A172 (cell line): Measurements from ENCODE around the gene NDUFS8. TPM values are rescaled to one million over a fixed set of nuclear protein-coding genes. Genes with fewer than 3 reads are reported as not detected.
"Not testable (repeated sequence)": the region's sequence is repeated elsewhere in the genome, so short reads cannot be mapped to it uniquely, and the experiment has no call there.

ENCODE experiments used
- DNase-seq: peaks from one replicate; pipeline ENCODE4 v3.0.0-alpha.2; 2015; ENCODE audit warnings: low spot score
- total RNA-seq: library from RNA; depleted of rRNA; stranded (reverse); fragments of >200 nt; shearing (Covaris generic); gene quantifications from 2 replicates; pipeline ENCODE4 v1.2.3, GENCODE V29; 2014; rRNA removed

Gene NDUFS8
- 255 and 310 TPM in 2 replicates for total RNA-seq

DNA sequence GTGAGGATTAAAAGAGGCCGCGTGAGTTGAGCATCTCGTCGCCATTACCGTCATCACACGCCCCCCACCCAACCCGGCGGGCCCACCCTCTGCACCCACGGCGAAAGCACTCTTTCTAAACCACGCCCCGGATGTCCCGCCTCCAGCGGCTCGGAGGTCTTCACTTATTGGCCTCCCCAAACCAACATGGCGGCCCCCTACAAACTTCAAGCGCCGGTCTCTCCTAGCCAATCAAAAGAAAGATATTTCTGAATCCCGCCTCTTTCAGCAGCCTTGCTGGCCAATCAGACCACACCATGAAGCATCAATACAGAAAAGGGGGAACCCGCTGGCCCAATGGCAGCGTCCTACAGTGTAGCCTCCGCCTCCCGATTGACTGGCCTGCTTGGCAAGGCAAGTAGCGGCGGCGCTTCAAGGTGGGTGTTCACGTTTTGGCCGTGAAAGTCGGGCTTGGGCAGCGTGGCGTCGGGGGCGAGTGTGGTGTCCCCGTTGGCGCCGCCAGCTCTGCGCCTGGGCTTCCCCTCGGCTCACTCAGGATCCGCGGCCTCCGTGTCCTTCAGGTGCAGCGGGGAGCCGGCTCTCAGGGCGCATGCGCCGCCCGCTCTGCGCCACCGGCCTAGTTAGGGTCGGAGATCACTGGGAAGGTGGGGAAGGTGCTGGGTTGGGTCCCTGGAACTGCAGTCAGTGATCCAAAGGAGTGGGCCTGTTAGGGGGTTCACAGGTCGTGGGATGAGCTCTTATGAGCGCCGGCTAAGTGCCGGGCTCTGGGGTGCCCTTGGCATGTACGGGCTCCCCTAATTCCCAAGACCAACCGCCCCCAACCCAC is at the start of gene NDUFS8:
Gene NDUFS8, plus strand, starts transcription at position 364 of the 826 bp plus-strand sequence. CDS start 1,471 bp downstream, outside the sequence.
- peak; percentile 99 for DNase-seq

DNA sequence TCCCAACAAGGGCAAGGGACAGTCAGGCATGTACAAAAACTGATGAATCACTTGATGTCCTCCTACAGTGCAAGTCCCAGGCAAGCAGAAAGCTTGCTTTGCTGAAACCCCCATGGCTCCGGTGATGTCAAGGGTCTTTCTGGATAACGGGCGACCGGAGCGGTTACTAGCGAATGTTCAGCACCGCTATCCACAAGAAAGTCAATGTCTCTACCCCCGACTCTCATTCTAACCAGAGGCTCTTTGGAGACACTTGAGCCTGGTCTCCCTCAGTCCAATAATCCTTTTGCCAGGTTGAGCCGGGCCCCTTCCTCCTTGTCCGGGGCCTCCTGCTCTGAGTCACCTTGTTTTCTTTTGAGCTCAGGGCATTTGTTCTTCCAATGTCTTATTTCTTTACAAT is 49.3 kb upstream of the NDUFS8 start:
- DNase-seq = not testable (repeated sequence)

DNA sequence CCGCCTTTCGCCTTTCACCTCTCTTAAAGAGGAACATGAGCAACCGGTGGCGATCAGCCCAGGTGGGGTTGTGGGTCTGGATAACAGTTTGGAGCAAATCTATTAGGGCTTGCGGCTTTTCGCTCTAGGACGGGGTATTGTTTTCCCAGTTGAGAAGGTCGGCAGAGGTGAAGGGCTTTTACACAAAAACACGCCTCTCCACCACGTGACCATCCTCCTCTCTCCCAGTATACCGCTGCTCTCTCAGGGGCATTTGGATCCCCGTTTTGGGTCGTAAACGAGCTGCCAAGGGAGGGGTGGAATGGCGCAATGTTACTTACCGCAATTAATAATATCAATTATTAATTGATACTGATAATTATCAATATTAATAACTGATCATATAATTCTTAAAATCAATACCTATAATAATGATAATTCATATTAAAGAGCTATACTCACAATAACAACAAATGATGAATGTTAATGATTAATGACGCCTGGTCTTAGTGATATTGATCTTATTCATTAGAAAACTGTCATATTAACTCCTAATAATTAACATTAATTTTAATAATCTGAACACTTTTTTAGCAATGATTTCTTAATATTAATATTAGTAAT is 48.1 kb upstream of the NDUFS8 start:
- DNase-seq = not testable (repeated sequence)

DNA sequence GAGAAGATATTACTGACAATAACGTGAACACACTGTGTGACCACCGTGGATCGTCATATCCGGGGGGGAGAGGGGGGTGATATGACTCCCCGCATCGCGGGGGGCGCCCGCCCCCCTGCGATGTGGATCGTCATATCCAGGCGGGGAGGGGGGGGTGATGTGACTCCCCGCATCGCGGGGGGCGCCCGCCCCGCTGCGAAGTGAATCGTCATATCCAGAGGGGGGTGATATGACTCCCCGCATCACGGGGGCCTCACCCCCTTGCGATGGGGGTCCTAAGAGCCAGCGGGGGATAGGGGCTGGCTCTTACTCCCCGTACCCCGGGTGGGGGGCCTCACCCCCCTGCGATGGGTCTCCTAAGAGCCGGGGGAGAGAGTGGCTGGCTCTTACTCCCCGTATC is 46.5 kb upstream of the NDUFS8 start:
- DNase-seq = no peak

DNA sequence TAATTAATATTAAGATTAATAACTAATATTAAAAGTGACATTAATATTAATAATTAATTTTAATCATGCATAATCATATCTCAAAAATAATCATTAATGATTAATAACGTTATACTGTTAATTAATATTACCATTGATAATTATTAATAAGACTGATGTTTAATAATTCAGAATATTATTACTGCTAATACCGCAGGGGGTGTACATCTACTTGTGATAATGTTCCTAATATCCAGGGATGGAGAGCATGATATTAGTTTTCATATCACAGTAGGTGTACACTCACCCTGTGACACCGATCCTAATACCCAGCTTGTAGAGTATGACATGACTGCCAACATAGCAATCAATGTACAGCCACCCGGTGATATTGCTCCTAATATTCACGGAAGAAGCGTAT is 45.2 kb upstream of the NDUFS8 start:
- DNase-seq = not testable (repeated sequence)

DNA sequence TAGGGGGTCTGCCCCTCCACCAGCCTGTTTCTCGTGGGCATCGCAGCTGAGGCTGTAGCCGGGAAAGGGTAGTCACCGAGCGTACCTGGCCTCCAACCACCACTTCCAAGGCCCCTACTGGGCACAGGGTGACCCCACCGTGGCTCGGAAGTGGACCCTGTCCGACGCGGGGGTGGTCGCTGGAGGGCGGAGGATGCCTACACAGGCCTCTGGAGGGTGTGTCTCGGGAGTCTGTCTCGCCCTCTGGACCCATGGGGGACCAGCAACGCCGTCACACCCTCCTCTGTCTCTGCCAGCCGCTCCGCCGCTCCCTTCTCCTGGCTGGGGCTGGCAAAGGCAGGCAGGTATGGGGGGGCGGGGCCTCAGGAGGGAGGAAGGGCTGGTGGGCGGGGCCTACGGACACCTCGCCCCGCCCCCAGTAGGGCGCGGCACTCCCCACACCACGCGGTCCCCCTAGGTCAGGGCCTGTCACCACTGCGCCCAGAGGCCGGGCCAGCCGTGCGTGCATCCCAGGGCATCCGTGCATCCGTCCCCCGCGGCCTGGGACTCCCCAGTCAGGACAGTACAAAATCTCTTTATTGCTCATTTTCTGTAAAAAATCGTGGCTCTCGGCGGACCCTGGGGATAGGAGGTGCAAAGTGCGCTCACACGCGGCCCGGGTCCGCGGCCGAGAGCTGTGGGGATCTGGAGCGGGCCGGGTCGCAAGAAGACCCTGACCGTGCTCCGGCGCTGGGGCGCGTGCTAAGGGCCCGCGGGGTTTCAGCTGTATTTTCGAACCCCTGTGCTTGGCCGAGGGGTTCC is 39.7 kb upstream of the NDUFS8 start:
- DNase-seq = not testable (repeated sequence)

DNA sequence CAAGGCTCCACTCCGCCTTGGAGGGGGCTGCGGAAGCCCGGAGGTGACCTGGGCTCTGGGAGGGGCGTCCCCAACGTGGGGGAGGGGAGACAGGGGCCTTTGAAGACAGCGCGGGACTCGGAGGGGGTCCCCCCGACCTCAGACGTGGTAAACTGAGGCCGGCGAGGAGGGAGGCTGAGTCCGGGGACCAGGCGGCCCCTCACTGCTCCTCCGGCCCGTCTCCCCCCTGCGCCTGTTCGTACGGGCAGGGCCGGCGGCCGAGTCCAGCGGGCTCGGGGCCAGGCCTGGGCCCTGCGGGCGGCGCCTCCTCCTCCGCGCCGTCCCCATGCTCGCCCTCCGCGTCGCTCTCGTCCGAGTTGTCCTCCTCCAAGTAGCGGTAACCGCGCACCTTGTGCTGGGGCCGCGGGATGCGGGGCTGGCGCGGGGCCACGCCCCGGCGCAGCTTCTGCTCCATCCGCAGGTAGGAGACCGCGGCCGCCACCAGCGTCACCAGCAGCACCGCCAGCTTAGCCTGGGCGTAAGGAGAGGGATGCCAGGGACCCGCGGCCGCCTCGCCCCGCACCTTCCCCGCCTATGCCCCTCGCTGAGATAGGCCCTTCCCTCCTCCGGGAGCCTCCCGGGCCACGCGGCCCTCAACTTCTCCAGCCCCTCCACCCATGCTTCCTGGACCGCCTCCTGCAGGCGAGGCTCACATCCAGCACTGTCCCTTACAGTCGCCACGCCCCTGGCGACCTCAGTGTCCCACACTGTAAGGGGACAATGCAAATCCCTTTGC is 38.9 kb upstream of the NDUFS8 start:
- not testable (repeated sequence) for DNase-seq

DNA sequence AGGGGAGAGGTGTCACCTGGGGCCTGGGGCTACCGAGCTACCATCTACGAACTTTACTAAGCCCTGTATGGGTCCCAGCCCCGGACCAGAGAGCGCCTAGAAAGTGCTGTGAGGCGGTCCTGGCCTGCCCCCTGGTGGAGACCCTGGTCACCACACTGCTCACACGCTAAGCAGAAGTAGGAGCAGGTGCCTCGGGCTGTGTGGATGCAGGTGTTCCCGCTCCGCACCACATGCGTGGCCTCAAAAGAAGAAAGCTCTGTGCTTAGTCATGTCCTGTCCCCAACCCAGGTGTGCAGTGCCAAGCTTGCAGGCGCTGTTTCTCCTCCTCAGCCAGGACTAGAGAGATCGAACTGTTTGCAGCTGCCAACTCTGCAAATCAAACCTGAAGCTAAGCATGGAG is 36.7 kb upstream of the NDUFS8 start:
- DNase-seq = not testable (repeated sequence)

DNA sequence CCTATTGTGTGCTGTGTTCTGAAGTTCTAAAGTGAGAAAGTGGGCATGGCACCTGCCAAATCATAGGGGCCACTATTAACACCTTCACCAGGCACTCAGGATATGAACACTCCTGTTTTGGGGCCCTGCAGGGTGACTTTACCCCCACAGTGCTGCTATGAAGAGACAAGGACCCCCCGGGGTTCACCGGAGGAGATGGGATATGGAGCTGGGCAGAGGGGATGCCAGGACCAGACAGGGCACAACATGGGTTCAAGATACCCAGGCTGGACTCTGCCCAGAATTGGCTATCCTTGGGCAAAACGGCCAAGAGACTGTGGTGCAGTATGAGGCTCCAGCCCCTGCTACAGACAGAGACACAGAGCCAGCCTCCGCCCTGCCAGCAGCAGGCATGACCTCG is 36.1 kb upstream of the NDUFS8 start:
- DNase-seq = not testable (repeated sequence)

DNA sequence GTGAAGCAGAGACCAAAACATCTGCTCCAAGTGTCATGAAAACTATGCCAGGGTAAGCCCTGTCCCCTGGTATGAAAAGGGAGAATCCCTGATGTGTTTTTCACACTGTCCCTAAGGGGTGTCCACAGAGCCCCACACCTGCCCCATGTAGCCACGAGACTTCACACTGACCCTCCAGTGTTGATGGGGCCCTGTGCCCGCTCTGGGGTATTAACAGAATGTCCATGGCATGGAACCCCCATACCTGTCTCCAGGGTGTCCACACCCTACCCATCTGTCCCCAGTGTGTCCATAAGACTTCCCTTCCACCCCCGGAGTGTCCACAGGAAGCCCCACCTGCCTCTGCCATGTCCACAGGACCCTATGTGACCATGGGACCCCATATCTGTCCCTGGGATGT is 35.4 kb upstream of the NDUFS8 start:
- DNase-seq = not testable (repeated sequence)

DNA sequence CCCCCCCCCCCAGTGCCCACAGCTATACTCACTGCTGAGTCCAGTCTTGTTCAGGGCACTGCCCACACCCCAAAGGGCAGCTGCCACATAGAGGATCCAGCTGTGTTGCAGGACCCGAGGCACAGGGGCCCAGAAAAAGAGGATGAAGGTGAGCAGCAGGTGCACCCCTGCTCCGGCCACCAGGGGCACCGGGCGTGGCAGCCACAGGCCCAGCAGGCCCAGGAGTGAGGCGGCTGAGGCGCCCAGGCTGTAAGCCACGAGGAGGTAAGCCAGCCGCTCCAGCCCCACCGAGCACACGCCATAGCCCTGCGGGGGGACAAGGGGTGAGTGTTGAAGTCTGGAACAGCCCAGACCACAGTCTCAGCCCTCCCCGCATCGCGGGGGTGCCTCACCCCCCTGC is 34.9 kb upstream of the NDUFS8 start:
- DNase-seq = not testable (repeated sequence)

DNA sequence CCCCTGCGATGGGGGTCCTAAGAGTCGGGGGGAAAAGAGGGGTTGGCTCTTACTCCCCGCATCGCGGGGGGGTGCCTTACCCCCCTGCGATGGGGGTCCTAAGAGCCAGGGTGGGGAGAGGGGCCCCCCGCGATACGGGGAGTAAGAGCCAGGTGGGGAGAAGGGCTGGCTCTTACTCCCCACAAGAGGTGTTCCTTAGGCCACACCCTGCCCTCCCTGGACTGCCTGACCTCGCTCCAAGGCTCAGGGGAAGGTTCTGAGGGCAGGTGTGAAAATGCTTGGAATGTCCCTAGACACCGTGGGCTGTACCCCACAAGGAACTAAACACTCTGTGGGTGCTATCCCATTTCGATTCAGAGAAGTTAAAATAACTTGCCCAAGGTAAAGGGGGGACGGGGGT is 34.4 kb upstream of the NDUFS8 start:
- no peak for DNase-seq

DNA sequence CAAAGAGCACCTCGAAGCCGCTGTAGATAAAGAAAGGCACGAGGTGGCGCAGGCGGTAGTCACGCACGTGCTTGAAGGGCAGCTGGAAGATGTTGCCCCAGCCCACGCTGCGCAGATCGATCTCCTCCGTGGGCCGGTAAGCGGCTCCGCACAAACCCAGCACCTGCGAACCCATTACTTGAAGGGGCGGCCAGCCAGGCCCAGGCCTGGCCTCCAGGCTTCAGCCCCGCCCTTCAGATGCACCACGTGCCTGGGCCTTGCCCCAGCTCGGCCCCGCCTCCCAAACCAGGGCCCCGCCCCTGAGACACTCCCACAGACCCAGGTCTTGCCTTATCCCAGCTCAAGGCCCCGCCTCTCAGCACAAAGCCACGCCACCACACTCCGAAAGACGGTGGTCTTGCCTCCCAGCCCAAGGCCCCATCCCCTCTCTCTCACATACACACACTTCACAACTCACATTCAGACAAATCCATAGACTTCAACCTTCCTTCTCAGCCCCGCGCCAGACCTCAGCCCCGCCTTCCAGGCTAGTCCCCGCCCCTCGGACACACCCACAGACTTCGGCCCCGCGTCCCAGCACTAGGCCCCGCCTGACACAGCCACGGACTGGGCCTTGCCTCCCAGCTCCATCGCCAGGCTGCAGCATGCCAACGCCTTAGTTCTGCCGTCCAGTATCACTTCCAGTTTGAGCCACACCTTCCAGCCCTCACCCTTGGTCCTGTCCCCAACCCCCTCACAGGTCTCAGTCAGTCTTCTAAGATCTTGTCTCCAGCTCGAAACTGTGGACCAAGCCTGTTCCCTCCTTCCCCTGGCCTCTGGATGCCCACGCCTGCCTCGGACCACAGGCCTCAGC is 33.6 kb upstream of the NDUFS8 start:
- no peak for DNase-seq

DNA sequence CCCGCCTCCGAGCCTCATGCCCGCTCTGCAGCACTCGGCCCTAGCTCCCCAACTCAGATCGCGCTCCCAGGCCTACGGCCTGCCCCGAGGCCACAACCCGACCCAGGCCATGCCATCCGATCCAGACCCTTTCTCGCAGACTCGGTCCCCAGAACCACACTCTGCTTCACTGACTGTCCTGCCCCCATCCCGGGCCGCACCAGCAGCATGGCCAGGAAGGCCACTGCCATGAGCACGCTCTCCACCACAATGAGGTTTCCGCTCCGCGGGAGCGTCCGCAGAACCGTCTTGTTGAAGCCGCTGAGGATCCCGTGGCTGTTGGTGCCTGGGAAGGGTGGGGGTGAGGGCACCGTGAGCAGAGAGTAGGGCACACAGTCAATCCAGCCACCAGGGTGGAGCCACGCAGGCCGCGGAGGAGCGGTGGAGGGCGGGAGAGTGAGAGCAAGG is 33.0 kb upstream of the NDUFS8 start:
- DNase-seq = no peak

DNA sequence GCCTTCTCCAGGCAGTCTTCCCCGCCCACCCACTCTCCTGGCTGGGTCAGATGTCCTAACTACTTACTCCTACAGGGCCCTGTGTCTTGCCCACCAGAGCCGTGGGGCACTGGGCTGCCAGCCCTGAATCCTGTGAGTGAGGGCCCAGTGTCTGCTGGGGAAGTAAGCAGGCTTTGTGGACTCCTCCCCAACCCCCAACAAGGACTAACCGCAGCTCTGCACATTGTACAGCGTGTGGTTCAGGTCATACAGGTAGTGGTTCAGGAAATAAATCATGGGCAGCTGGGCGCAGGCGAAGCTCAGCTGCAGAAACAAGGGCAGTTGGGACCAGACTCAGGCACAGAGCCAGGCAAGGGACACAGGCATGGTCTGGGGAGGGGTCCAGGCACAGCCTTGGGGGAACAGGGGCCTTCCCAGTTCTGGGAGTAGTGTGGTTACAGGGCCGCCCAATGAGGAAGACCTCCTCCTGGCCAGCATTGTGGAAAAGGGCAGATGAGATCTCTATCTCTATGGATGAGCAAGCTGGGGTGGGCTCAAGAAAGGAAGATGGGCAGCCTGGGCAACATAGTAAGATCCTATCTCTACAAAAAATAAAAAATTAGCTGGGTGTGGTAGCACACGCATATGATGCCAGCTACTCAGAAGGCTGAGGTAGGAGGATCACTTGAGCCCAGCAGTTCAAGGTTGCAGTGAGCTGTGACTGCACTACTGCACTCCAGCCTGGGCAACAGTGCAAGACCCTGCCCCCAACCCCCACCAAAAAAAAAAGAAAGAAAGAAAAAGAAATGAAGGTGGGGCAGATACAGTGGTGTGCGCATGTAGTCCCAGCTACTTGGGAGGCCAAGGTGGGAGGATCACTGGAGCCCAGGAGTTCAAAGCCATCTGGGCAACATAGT is 32.1 kb upstream of the NDUFS8 start:
- no peak for DNase-seq

DNA sequence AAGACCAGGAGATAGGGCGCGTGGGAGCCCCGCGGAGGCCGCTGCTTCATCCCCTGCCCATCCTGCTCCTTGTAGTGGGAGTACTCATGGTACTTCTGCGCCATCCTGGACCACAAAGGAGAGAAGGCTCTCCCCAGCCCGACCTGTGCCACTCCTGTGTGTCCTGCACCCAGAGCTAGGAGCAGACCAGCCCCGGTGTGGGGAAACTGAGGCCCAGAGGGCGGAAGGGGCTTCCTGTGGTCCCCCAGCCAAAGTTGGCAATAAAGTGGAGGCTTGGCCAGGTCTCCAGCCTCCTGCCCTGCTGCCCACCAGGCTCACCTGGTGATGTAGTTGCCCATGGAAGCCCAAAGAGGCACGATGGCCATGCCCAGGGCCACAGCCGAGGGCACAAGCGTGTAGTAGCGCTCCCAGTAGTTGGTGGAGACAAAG is 31.3 kb upstream of the NDUFS8 start:
- DNase-seq = no peak

DNA sequence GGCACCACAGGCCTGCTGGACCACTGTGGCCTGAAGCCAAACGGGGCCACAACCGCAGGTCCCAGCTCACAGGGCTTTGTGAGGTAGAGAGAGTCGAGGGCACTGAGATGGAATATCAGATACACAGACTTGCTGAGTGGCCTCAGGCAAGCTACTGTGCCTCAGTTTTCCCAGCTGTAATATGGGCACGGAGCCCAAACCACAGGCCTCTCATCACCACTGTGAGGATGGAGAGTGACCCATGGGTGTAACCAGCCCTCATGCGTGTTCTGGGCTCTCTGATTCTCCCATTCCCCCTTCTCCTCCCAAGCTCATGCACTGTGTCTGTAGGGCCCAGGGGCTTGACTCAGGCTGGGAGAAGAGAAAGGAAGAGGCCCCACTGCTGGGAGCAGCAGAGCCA is 30.8 kb upstream of the NDUFS8 start:
- no peak for DNase-seq

DNA sequence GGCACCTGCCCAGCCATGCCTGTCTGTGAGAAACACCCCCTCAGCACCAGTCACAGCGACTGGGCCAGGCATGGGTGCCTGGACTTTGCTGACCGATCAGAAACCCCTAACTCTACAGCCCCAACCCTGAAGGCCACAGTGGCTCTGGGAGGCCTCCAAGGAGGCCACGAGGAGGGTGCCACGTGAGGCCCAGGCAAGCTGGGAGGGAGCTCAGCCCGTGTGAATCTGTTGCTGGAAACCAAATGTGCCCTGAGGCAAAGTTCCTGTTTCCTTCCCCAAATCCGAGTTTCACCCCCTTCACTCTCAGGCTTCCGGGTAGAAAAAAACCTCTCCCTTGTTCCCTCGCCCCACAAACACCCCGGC is 27.9 kb upstream of the NDUFS8 start:
- DNase-seq = no peak
